NCI-H1092 (cell line): ENCODE measurements around the gene DTNA.

Experiments used
- DNase-seq: peaks from one replicate; lab custom pipeline; 2025; lab: John Stamatoyannopoulos, UW

DTNA gene

GRCh38 chr18:34859496-34859895 lies 149.4 kb downstream of the DTNA start:
- no peak for DNase-seq

- DNase-seq: no peak
Measured at GRCh38 chr18:34862561-34862960, 152.5 kb downstream of the DTNA start.

GRCh38 chr18:34863702-34864101 lies 153.6 kb downstream of the DTNA start:
- DNase-seq: no peak

GRCh38 chr18:34864836-34865497 lies 154.9 kb downstream of the DTNA start:
- DNase-seq: no peak

GRCh38 chr18:34866310-34866709 lies 156.2 kb downstream of the DTNA start:
- DNase-seq: no peak

- no peak for DNase-seq
Measured at GRCh38 chr18:34866739-34867138, 156.6 kb downstream of the DTNA start.

GRCh38 chr18:34867520-34867919 lies 157.4 kb downstream of the DTNA start:
- DNase-seq: peak; percentile 62

- peak; percentile 36 for DNase-seq
Measured at GRCh38 chr18:34870555-34871310, 160.6 kb downstream of the DTNA start.

- no peak for DNase-seq
Measured at GRCh38 chr18:34871435-34871834, 161.3 kb downstream of the DTNA start.

GRCh38 chr18:34872066-34872465 lies 162.0 kb downstream of the DTNA start:
- no peak for DNase-seq

GRCh38 chr18:34873986-34874580 lies 164.0 kb downstream of the DTNA start:
- DNase-seq: no peak

GRCh38 chr18:34875150-34875549 lies 165.1 kb downstream of the DTNA start:
- no peak for DNase-seq

GRCh38 chr18:34880403-34880802 lies 170.3 kb downstream of the DTNA start:
- no peak for DNase-seq

GRCh38 chr18:34880882-34881834 lies 171.1 kb downstream of the DTNA start:
- DNase-seq: no peak

GRCh38 chr18:34884436-34884835 lies 174.3 kb downstream of the DTNA start:
- no peak for DNase-seq

- no peak for DNase-seq
Measured at GRCh38 chr18:34886177-34886576, 176.1 kb downstream of the DTNA start.

GRCh38 chr18:34887881-34888580 lies 177.9 kb downstream of the DTNA start:
- no peak for DNase-seq

GRCh38 chr18:34890486-34891085 lies 180.5 kb downstream of the DTNA start:
- no peak for DNase-seq

- DNase-seq: no peak
Measured at GRCh38 chr18:34892379-34892778, 182.3 kb downstream of the DTNA start.

GRCh38 chr18:34893239-34893638 lies 183.1 kb downstream of the DTNA start:
- no peak for DNase-seq

GRCh38 chr18:34901299-34901698 lies 191.2 kb downstream of the DTNA start:
- DNase-seq: no peak
